Heart left ventricle (tissue), 13 donors: ENCODE measurements around the gene COL11A1.

Experiments used
- POLR2A ChIP-seq, 2 donors: fragments of 450-650 bp; IDR thresholded peaks; one replicate each; pipeline ENCODE4 v1.6.1; 2017; ENCODE audit warnings: antibody characterized with exemption in 2 of 2, mild to moderate bottlenecking in 2 of 2, moderate library complexity in 2 of 2
- TF ChIP-seq, protein P1 (sequence below), 12 donors: fragments of 200-600 bp; sonication (generic) in 4 of 12; IDR thresholded peaks; one replicate each; pipeline versions ENCODE4 v1.5.0 to v1.8.0; 2018 to 2022; ENCODE audit warnings: antibody characterized with exemption in 12 of 12, mild to moderate bottlenecking in 5 of 12
- donor health status: ischemic (EF 13 %, LVEDD 7.1; RV severe dilation, severe dysfunction).
- donor health status: DM: no; HTN: yes; CAD: no.
- donor health status: DM: no; HTN: no; CAD: no.
- donor health status: ischemic (EF 25% LVEDD 6.9; RV normal size, moderate dysfunction).
- donor health status: ischemic (EF 25% LVEDD 5.7; RV mildly dilated, moderate dysfunction).
- donor health status: ischemic (EF 35%, LVEDD 5.7; RV mildly dilated, moderate dysfunction).
- donor health status: nonischemic (EF 11% LVEDD 7.7; RV severe dilation, severe dysfunction).
- donor health status: DM: yes; HTN: yes; CAD: no.
- donor health status: PGD.
- donor health status: ischemic (EF 29% LVEDD 5.4; RV normal size, mild dysfunction).
- donor health status: nonischemic (EF 23%, LVEDD 6.1; RV moderate dilation, normal function).

DNA sequence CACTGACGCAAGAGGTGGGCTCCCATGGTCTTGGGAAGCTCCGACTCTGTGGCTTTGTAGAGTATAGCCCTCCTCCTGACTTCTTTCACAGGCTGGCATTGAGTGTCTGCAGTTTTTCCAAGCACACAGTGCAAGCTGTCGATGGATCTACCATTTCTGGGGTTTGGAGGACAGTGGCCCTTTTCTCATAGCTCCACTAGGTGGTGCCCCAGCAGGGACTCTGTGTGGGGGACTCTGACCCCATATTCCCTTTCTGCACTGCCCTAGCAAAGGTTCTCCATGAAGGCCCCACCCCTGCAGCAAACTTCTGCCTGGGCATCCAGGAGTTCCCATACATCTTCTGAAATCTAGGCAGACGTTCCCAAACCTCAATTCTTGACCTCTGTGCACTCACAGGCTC lies 236.2 kb downstream of the COL11A1 start:
- TF ChIP-seq, protein P1, sequence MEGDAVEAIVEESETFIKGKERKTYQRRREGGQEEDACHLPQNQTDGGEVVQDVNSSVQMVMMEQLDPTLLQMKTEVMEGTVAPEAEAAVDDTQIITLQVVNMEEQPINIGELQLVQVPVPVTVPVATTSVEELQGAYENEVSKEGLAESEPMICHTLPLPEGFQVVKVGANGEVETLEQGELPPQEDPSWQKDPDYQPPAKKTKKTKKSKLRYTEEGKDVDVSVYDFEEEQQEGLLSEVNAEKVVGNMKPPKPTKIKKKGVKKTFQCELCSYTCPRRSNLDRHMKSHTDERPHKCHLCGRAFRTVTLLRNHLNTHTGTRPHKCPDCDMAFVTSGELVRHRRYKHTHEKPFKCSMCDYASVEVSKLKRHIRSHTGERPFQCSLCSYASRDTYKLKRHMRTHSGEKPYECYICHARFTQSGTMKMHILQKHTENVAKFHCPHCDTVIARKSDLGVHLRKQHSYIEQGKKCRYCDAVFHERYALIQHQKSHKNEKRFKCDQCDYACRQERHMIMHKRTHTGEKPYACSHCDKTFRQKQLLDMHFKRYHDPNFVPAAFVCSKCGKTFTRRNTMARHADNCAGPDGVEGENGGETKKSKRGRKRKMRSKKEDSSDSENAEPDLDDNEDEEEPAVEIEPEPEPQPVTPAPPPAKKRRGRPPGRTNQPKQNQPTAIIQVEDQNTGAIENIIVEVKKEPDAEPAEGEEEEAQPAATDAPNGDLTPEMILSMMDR (IDR thresholded peaks at IDR 0.05), result no peak
- TF ChIP-seq POLR2A (IDR thresholded peaks at IDR 0.05), result no peak
